Skeletal muscle satellite cell (primary cell): Measurements from ENCODE around the gene STK10. TPM values are rescaled to one million over a fixed set of nuclear protein-coding genes. Genes with fewer than 3 reads are reported as not detected.

Experiments
- H3K27me3 ChIP-seq: 2 replicates; pipeline ENCODE4 v1.7.0; 2013; ENCODE audit warnings: low read length; ENCODE audit not compliant: control insufficient read depth, insufficient read depth
- H3K36me3 ChIP-seq: 2 replicates; pipeline ENCODE4 v1.7.0; 2013; ENCODE audit warnings: mild to moderate bottlenecking, control low read depth, low read length; ENCODE audit not compliant: insufficient read depth
- H3K4me1 ChIP-seq: 2 replicates; pipeline ENCODE4 v1.7.0; 2013; ENCODE audit warnings: low read length; ENCODE audit not compliant: control insufficient read depth, insufficient read depth
- H3K4me2 ChIP-seq: 2 replicates; pipeline ENCODE4 v1.7.0; 2013; ENCODE audit warnings: mild to moderate bottlenecking, low read length
- H3K4me3 ChIP-seq: 2 replicates; pipeline ENCODE4 v1.7.0; 2013; ENCODE audit warnings: low read length
- H3K9ac ChIP-seq: 2 replicates; pipeline ENCODE4 v1.7.0; 2013; ENCODE audit warnings: mild to moderate bottlenecking, low read depth, low read length, moderate library complexity
- H3K9me3 ChIP-seq: replicated peaks from 2 replicates; pipeline ENCODE4 v1.7.0; 2013; ENCODE audit warnings: mild to moderate bottlenecking, control low read depth, low read length
- total RNA-seq: library from RNA; depleted of rRNA; stranded (reverse); fragments of >200 nt; gene quantifications from 2 replicates; pipeline ENCODE4 v1.2.3, GENCODE V29; 2012; rRNA removed

Gene STK10
- total RNA-seq: 22.1 and 30.9 TPM in 2 replicates

- H3K9me3 ChIP-seq: no peaks in the 10 kb centered on the region
- H3K4me2 ChIP-seq: peak within 1 kb of the TSS; percentile 96
- H3K4me1 ChIP-seq: peaks cover 13% of the 10 kb centered on the region
- peak within 1 kb of the TSS; percentile 83 for H3K9ac ChIP-seq
- peaks cover 6% of the 10 kb centered on the region for H3K36me3 ChIP-seq
- H3K4me3 ChIP-seq: peak within 1 kb of the TSS; percentile 90
- H3K27me3 ChIP-seq: no peaks in the 10 kb centered on the region
Observed at GRCh38 chr5:172188033-172188892, at the start of gene STK10. TSS of gene STK10 (minus strand) at chr5:172188224. CDS start at chr5:172188042, 182 bp downstream.

GRCh38 chr5:172235827-172236736 is 48.1 kb upstream of the STK10 start:
- no peak overlapping the region for H3K4me2 ChIP-seq
- H3K4me1 ChIP-seq: peaks cover 12% of the 10 kb centered on the region
- no peaks in the 10 kb centered on the region for H3K27me3 ChIP-seq
- no peaks in the 10 kb centered on the region for H3K9me3 ChIP-seq
- peaks cover 21% of the 10 kb centered on the region for H3K36me3 ChIP-seq
- H3K4me3 ChIP-seq: no peak overlapping the region
- H3K9ac ChIP-seq: no peak overlapping the region

- Histone ChIP-seq H3K27me3 (no peaks in the 10 kb centered on the region), H3K4me1 (peaks cover 12% of the 10 kb centered on the region), H3K4me3 (no peak overlapping the region), H3K9me3 (no peaks in the 10 kb centered on the region), H3K36me3 (peaks cover 25% of the 10 kb centered on the region), H3K4me2 (no peak overlapping the region), H3K9ac (no peak overlapping the region)
Observed at GRCh38 chr5:172235132-172235780, 47.2 kb upstream of the STK10 start.

GRCh38 chr5:172234031-172234430 is 46.0 kb upstream of the STK10 start:
- no peaks in the 10 kb centered on the region for H3K9me3 ChIP-seq
- peaks cover 12% of the 10 kb centered on the region for H3K4me1 ChIP-seq
- no peak overlapping the region for H3K9ac ChIP-seq
- H3K4me2 ChIP-seq: no peak overlapping the region
- H3K27me3 ChIP-seq: no peaks in the 10 kb centered on the region
- no peak overlapping the region for H3K4me3 ChIP-seq
- peaks cover 30% of the 10 kb centered on the region for H3K36me3 ChIP-seq

- H3K9ac ChIP-seq: no peak overlapping the region
- no peaks in the 10 kb centered on the region for H3K4me1 ChIP-seq
- no peaks in the 10 kb centered on the region for H3K27me3 ChIP-seq
- no peak overlapping the region for H3K4me3 ChIP-seq
- H3K9me3 ChIP-seq: no peaks in the 10 kb centered on the region
- peaks cover 37% of the 10 kb centered on the region for H3K36me3 ChIP-seq
- no peak overlapping the region for H3K4me2 ChIP-seq
Observed at GRCh38 chr5:172229904-172230303, 41.9 kb upstream of the STK10 start.

- H3K9me3 ChIP-seq: no peaks in the 10 kb centered on the region
Observed at GRCh38 chr5:172224996-172225395, 37.0 kb upstream of the STK10 start.

GRCh38 chr5:172223901-172224873 is 36.2 kb upstream of the STK10 start:
- Histone ChIP-seq H3K9ac (no peak overlapping the region), H3K4me2 (no peak overlapping the region), H3K4me3 (no peak overlapping the region), H3K27me3 (no peaks in the 10 kb centered on the region), H3K4me1 (no peaks in the 10 kb centered on the region), H3K9me3 (no peaks in the 10 kb centered on the region), H3K36me3 (peaks cover 15% of the 10 kb centered on the region)

More at GRCh38 chr5:172224996-172225395, 37.0 kb upstream of the STK10 start:
- no peak overlapping the region for H3K9ac ChIP-seq
- H3K36me3 ChIP-seq: peaks cover 14% of the 10 kb centered on the region
- H3K4me2 ChIP-seq: no peak overlapping the region
- no peaks in the 10 kb centered on the region for H3K27me3 ChIP-seq
- no peaks in the 10 kb centered on the region for H3K4me1 ChIP-seq
- no peak overlapping the region for H3K4me3 ChIP-seq

- Histone ChIP-seq H3K4me2 (no peak overlapping the region), H3K9me3 (no peaks in the 10 kb centered on the region), H3K27me3 (no peaks in the 10 kb centered on the region), H3K9ac (no peak overlapping the region), H3K36me3 (peaks cover 23% of the 10 kb centered on the region), H3K4me1 (no peaks in the 10 kb centered on the region), H3K4me3 (no peak overlapping the region)
Observed at GRCh38 chr5:172219296-172219695, 31.3 kb upstream of the STK10 start.

- Histone ChIP-seq H3K9ac (no peak overlapping the region), H3K4me1 (no peaks in the 10 kb centered on the region), H3K27me3 (no peaks in the 10 kb centered on the region), H3K9me3 (no peaks in the 10 kb centered on the region), H3K36me3 (peaks cover 30% of the 10 kb centered on the region), H3K4me2 (no peak overlapping the region), H3K4me3 (no peak overlapping the region)
Observed at GRCh38 chr5:172216345-172216744, 28.3 kb upstream of the STK10 start.

- Histone ChIP-seq H3K4me3 (no peak overlapping the region), H3K36me3 (peaks cover 38% of the 10 kb centered on the region), H3K9ac (no peak overlapping the region), H3K4me2 (no peak overlapping the region), H3K4me1 (no peaks in the 10 kb centered on the region), H3K27me3 (no peaks in the 10 kb centered on the region), H3K9me3 (no peaks in the 10 kb centered on the region)
Observed at GRCh38 chr5:172213126-172213525, 25.1 kb upstream of the STK10 start.
